OCI-LY7 (cell line): ENCODE data around the gene FMN2. TPM values are rescaled to one million over a fixed set of nuclear protein-coding genes. Genes with fewer than 3 reads are reported as not detected.

Experiments used
- BruUV-seq: library from RNA; stranded (reverse); fragments of 400-500 nt; replicated peaks from 2 replicates; lab custom pipeline; 2021; lab: Mats Ljungman, UMichigan
- CTCF ChIA-PET: fragments of 300-600 bp; sonication (Branson Sonifier 250); formaldehyde crosslinking; loops from one replicate; lab custom pipeline; 2022; ENCODE audit warnings: antibody characterized with exemption; ENCODE audit not compliant: unreplicated experiment; lab: Charles Lee
- POLR2A ChIA-PET: fragments of 300-600 bp; sonication (Branson Sonifier 250); formaldehyde crosslinking; loops from one replicate; lab custom pipeline; 2022; ENCODE audit warnings: antibody characterized with exemption; lab: Charles Lee
- DNase-seq: peaks from one replicate; pipeline ENCODE4 v3.0.0-alpha.2; 2015; ENCODE audit warnings: low spot score
- H2AFZ ChIP-seq: fragments of 200-600 bp; sonication (generic), shearing (Covaris generic); 2 replicates; pipeline ENCODE4 v1.6.1; 2014; ENCODE audit warnings: mild to moderate bottlenecking, antibody characterized with exemption, low read length, moderate library complexity
- H3K27ac ChIP-seq: fragments of 200-600 bp; sonication (generic); 2 replicates; pipeline ENCODE4 v1.5.1; 2014; ENCODE audit warnings: mixed run types, low read depth, mild to moderate bottlenecking, moderate library complexity, low read length, inconsistent platforms; ENCODE audit not compliant: poor library complexity, severe bottlenecking
- H3K36me3 ChIP-seq: fragments of 200-600 bp; sonication (generic); 2 replicates; pipeline ENCODE4 v1.6.1; 2014; ENCODE audit warnings: mild to moderate bottlenecking, antibody characterized with exemption, low read length, moderate library complexity, mixed read lengths; ENCODE audit not compliant: insufficient read depth
- H3K4me1 ChIP-seq: fragments of 200-600 bp; sonication (generic); 2 replicates; pipeline ENCODE4 v1.5.1; 2014; ENCODE audit warnings: mild to moderate bottlenecking, low read length; ENCODE audit not compliant: insufficient read depth, poor library complexity, severe bottlenecking
- H3K4me2 ChIP-seq: fragments of 200-600 bp; sonication (generic); 2 replicates; pipeline ENCODE4 v1.6.1; 2014; ENCODE audit warnings: mild to moderate bottlenecking, low read length
- H3K4me3 ChIP-seq: fragments of 200-600 bp; sonication (generic); 2 replicates; pipeline ENCODE4 v1.5.1; 2014; ENCODE audit warnings: mild to moderate bottlenecking, low read depth, low read length; ENCODE audit not compliant: poor library complexity, severe bottlenecking
- H3K79me2 ChIP-seq: fragments of 200-600 bp; sonication (generic); 2 replicates; pipeline ENCODE4 v1.6.1; 2016; ENCODE audit warnings: low read depth, mild to moderate bottlenecking, low read length, moderate library complexity, mixed read lengths; ENCODE audit not compliant: insufficient read depth
- H3K9me2 ChIP-seq: fragments of 200-600 bp; sonication (generic); 2 replicates; pipeline ENCODE4 v1.6.1; 2016; ENCODE audit warnings: mild to moderate bottlenecking, low read length, mixed read lengths; ENCODE audit not compliant: insufficient read depth
- H3K9me3 ChIP-seq: fragments of 200-600 bp; sonication (generic); 2 replicates; pipeline ENCODE4 v1.6.1; 2014; ENCODE audit warnings: mild to moderate bottlenecking, mixed run types, low read length, mixed read lengths
- H4K20me1 ChIP-seq: fragments of 200-600 bp; sonication (generic); 2 replicates; pipeline ENCODE4 v1.6.1; 2014; ENCODE audit warnings: mild to moderate bottlenecking, antibody characterized with exemption, low read length, moderate library complexity, mixed read lengths; ENCODE audit not compliant: insufficient read depth
- EZH2phosphoT487 ChIP-seq: fragments of 200-600 bp; sonication (generic); IDR thresholded peaks from 2 replicates; pipeline ENCODE4 v1.6.1; 2018; ENCODE audit warnings: low read depth, borderline replicate concordance, mild to moderate bottlenecking, mixed run types, antibody characterized with exemption, low read length, moderate library complexity, mixed read lengths
- intact Hi-C: fragments of 100-400 bp; cut with micrococcal nuclease; formaldehyde crosslinking; loops from one replicate; pipeline ENCODE4 v1.10.0; 2022; ENCODE audit not compliant: unreplicated experiment
- total RNA-seq, 2 experiments: library from RNA; depleted of rRNA in 1 of 2; stranded (reverse); fragments of >200 nt in 1 of 2; shearing (Covaris generic) in 1 of 2; gene quantifications; 2 replicates each; pipeline ENCODE4 v1.2.3, GENCODE V29; 2014 to 2022
- TF ChIP-seq, protein P1 (sequence below): fragments of 200-600 bp; sonication (generic); conservative IDR thresholded peaks from 2 replicates; pipeline ENCODE4 v1.5.1; 2014; ENCODE audit warnings: mild to moderate bottlenecking, antibody characterized with exemption, low read length, moderate library complexity, mixed read lengths

The FMN2 gene
- total RNA-seq, 2 experiments from 2014 or later = not detected

DNA sequence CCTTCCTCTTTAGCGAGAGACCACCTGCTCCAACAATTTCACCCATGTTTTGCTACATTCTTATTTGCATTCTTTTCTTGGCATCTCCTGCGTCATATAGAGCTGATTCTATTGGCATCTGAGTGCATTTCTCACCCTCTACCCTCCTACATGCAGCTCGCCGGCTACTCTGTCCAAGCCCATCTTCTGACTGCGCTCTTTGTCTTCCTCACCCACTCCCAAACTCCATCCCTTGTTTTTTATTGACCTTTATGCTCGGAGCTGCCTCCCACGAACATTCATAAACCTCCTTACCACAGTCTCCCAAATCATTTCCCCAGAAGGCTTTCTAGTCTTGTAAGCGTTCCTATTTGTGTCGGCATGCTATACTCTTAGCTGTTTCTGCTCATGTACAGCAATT, 33.6 kb upstream of the FMN2 start:
- no peak overlapping the region for H3K4me3 ChIP-seq
- no peaks in the 10 kb centered on the region for H4K20me1 ChIP-seq
- TF ChIP-seq, protein P1, sequence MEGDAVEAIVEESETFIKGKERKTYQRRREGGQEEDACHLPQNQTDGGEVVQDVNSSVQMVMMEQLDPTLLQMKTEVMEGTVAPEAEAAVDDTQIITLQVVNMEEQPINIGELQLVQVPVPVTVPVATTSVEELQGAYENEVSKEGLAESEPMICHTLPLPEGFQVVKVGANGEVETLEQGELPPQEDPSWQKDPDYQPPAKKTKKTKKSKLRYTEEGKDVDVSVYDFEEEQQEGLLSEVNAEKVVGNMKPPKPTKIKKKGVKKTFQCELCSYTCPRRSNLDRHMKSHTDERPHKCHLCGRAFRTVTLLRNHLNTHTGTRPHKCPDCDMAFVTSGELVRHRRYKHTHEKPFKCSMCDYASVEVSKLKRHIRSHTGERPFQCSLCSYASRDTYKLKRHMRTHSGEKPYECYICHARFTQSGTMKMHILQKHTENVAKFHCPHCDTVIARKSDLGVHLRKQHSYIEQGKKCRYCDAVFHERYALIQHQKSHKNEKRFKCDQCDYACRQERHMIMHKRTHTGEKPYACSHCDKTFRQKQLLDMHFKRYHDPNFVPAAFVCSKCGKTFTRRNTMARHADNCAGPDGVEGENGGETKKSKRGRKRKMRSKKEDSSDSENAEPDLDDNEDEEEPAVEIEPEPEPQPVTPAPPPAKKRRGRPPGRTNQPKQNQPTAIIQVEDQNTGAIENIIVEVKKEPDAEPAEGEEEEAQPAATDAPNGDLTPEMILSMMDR = no peak
- TF ChIP-seq EZH2phosphoT487 = no peak
- no TSS peak for BruUV-seq
- H3K9me3 ChIP-seq = no peaks in the 10 kb centered on the region
- no peaks in the 10 kb centered on the region for H3K4me1 ChIP-seq
- H3K4me2 ChIP-seq = no peak overlapping the region
- no peaks in the 10 kb centered on the region for H3K36me3 ChIP-seq
- DNase-seq = no peak
- ChIA-PET POLR2A (interaction anchor here (0.7 kb wide), 1 partner anchor 44 kb away, joined by 3 read pairs; no protein-coding TSS in a partner anchor), CTCF (no interaction called here)
- intact Hi-C loops = no loop called here
- H3K79me2 ChIP-seq = no peaks in the 10 kb centered on the region
- no peak overlapping the region for H2AFZ ChIP-seq
- no peak overlapping the region for H3K27ac ChIP-seq
- H3K9me2 ChIP-seq = no peaks in the 10 kb centered on the region

DNA sequence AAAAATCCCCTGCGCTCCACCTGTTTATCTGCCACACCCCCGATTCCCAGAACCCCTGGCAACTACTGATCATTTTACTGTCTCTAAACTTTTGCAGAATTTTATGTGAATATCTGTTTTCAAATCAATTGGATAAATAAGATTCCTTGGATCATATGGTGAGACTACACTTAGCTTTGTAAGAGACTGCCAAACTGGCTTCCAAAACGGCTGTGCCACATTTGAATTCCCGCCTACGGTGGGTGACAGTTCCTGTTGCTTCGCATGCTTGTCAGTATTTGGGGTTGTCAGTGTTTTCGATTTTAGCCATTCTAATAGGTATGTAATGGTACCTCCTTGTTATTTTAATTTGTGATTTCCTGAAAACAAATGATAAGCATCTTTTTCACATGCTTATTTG, 22.7 kb upstream of the FMN2 start:
- Histone ChIP-seq H3K79me2 (no peaks in the 10 kb centered on the region), H3K4me2 (no peak overlapping the region), H4K20me1 (no peaks in the 10 kb centered on the region), H3K9me3 (no peaks in the 10 kb centered on the region), H3K4me1 (no peaks in the 10 kb centered on the region), H3K27ac (no peak overlapping the region), H2AFZ (no peak overlapping the region), H3K36me3 (no peaks in the 10 kb centered on the region), H3K9me2 (no peaks in the 10 kb centered on the region), H3K4me3 (no peak overlapping the region)
- ChIA-PET CTCF (no interaction called here), POLR2A (no interaction called here)
- intact Hi-C loops = no loop called here
- TF ChIP-seq, protein P1 = no peak
- no peak for TF ChIP-seq EZH2phosphoT487
- BruUV-seq = no TSS peak
- DNase-seq = no peak

DNA sequence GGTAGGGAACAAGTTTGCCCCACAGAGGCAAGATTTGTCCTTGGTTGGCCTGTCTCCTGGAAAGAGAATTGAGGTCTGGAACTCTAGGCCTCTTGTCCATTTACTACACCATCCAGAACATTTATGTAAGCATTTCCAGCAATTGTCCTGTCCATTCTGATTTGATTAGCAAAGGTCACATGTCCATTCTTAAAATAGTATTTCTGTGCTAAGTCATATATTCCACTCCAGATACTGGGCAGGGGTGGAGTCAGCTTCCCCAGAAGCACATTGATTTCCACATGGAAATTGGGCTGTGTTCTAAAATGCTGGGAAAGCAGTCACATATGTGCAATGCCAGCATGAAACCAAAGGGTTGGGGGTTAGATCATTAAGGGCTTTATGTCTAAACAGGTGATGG, 21.5 kb upstream of the FMN2 start:
- Histone ChIP-seq H2AFZ (no peak overlapping the region), H4K20me1 (no peaks in the 10 kb centered on the region), H3K79me2 (no peaks in the 10 kb centered on the region), H3K4me1 (no peaks in the 10 kb centered on the region), H3K9me3 (no peaks in the 10 kb centered on the region), H3K36me3 (no peaks in the 10 kb centered on the region), H3K4me2 (no peak overlapping the region), H3K9me2 (no peaks in the 10 kb centered on the region), H3K4me3 (no peak overlapping the region), H3K27ac (no peak overlapping the region)
- no TSS peak for BruUV-seq
- DNase-seq = no peak
- POLR2A ChIA-PET = no interaction called here
- TF ChIP-seq EZH2phosphoT487 = no peak
- TF ChIP-seq, protein P1 = no peak
- CTCF ChIA-PET = no interaction called here
- intact Hi-C loops = no loop called here
